ENCODE results near the gene CDH13.

The CDH13 gene

DNA sequence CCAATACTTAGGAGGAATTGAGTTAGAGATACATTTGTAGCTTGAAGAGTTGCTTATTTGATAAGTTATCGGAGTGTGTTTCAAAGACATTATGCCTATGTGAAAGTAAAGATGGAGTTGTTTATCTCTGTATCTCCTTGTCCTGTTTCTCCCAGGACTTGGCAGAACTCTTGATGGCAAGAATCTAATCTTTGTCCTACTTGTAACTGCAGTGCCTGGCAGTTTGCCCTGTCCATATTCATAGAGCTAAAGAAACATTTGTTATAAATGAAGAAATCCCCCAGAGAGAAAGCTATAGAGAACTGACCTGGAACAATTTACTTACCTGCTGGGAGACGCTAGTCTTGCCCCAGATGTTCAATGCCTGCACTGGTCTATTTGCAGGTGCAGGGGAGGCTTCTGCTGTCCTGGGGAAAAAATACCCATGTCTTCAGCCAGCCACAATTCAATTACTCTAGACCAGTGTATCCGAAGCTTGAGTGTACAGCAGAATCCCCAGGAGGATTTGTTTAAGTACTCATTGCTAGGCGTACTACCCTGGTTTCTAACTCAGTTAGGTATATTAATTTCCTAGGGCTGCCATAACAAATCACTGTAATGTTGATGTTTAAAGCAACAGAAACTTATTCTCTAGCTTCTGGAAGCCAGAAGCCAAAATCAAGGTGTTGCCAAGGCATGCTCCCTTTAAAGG is 771.0 kb downstream of the CDH13 start (continued):
- TF ChIP-seq, protein P1, sequence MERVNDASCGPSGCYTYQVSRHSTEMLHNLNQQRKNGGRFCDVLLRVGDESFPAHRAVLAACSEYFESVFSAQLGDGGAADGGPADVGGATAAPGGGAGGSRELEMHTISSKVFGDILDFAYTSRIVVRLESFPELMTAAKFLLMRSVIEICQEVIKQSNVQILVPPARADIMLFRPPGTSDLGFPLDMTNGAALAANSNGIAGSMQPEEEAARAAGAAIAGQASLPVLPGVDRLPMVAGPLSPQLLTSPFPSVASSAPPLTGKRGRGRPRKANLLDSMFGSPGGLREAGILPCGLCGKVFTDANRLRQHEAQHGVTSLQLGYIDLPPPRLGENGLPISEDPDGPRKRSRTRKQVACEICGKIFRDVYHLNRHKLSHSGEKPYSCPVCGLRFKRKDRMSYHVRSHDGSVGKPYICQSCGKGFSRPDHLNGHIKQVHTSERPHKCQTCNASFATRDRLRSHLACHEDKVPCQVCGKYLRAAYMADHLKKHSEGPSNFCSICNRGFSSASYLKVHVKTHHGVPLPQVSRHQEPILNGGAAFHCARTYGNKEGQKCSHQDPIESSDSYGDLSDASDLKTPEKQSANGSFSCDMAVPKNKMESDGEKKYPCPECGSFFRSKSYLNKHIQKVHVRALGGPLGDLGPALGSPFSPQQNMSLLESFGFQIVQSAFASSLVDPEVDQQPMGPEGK (CRISPR knock-in tag; IDR thresholded peaks at IDR 0.05; ENCODE audit: borderline replicate concordance): no peak
- TF ChIP-seq ISL1 (CRISPR knock-in tag; IDR thresholded peaks at IDR 0.05): no peak
- no peak for TF ChIP-seq CSDC2 (CRISPR knock-in tag; IDR thresholded peaks at IDR 0.05)
- no peak for TF ChIP-seq PPARA (CRISPR knock-in tag; IDR thresholded peaks at IDR 0.05; ENCODE audit: borderline replicate concordance)
- no peak for TF ChIP-seq TOX (CRISPR knock-in tag; IDR thresholded peaks at IDR 0.05; ENCODE audit: borderline replicate concordance)
- no peak for TF ChIP-seq RARB (CRISPR knock-in tag; IDR thresholded peaks at IDR 0.05)

- TF ChIP-seq ZNF70 (CRISPR knock-in tag; IDR thresholded peaks at IDR 0.05) (no peak), ZFP3 (CRISPR knock-in tag; IDR thresholded peaks at IDR 0.05) (no peak), CSDC2 (CRISPR knock-in tag; IDR thresholded peaks at IDR 0.05) (no peak), ESRRG (CRISPR knock-in tag; IDR thresholded peaks at IDR 0.05) (no peak), ARNTL (CRISPR knock-in tag; IDR thresholded peaks at IDR 0.05; ENCODE audit: borderline replicate concordance, low read depth) (no peak), GLIS3 (CRISPR knock-in tag; IDR thresholded peaks at IDR 0.05) (no peak), PPARA (CRISPR knock-in tag; IDR thresholded peaks at IDR 0.05; ENCODE audit: borderline replicate concordance) (no peak), ZC3H10 (CRISPR knock-in tag; IDR thresholded peaks at IDR 0.05) (no peak), SNAI2 (CRISPR knock-in tag; IDR thresholded peaks at IDR 0.05) (no peak), TOX (CRISPR knock-in tag; IDR thresholded peaks at IDR 0.05; ENCODE audit: borderline replicate concordance) (no peak)
- no peak for ATAC-seq
These were observed 773.5 kb downstream of the CDH13 start for GRCh38 chr16:83400234-83400633.

DNA sequence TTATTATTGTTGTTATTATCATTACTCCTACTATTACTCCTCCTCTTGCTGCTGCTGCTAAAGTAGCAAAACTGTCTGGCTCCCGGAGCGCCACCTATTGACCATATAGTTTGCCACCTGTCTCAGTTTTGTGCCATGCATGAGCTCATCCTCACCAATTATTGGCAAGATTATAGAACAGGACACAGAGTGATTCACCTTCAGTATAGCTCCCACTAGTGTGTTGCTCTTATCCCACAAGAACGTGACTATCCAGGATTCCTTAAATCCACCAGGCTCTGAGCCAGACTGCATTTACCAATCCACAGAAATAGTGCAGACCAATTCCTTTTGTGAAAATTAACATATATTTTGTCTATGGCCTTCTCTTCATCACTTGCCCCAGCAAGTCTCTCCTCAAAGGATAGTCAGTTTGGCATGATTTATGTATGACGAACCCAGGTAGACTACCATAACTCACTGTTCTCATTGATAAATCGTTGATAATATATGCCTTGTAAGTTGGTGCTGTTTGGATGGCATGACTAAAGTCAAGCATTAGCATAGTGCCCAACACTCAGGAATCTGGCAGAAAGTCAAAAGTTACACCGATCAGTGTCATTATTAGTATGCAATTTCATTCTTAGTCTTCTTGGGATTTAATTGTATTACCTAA is 775.5 kb downstream of the CDH13 start:
- TF ChIP-seq, protein P1 (CRISPR knock-in tag; IDR thresholded peaks at IDR 0.05; ENCODE audit: borderline replicate concordance): no peak
- no peak for TF ChIP-seq ESRRG (CRISPR knock-in tag; IDR thresholded peaks at IDR 0.05)
- TF ChIP-seq, protein P2, sequence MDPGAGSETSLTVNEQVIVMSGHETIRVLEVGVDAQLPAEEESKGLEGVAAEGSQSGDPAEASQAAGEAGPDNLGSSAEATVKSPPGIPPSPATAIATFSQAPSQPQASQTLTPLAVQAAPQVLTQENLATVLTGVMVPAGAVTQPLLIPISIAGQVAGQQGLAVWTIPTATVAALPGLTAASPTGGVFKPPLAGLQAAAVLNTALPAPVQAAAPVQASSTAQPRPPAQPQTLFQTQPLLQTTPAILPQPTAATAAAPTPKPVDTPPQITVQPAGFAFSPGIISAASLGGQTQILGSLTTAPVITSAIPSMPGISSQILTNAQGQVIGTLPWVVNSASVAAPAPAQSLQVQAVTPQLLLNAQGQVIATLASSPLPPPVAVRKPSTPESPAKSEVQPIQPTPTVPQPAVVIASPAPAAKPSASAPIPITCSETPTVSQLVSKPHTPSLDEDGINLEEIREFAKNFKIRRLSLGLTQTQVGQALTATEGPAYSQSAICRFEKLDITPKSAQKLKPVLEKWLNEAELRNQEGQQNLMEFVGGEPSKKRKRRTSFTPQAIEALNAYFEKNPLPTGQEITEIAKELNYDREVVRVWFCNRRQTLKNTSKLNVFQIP (CRISPR knock-in tag; IDR thresholded peaks at IDR 0.05; ENCODE audit: borderline replicate concordance, low read depth): no peak
- ATAC-seq: no peak

GRCh38 chr16:83402967-83403366 is 776.2 kb downstream of the CDH13 start:
- ATAC-seq: peak; percentile 74
- TF ChIP-seq TOX (CRISPR knock-in tag; IDR thresholded peaks at IDR 0.05; ENCODE audit: borderline replicate concordance): no peak
- TF ChIP-seq ZFP30 (CRISPR knock-in tag; IDR thresholded peaks at IDR 0.05): no peak
- TF ChIP-seq ZNF8 (CRISPR knock-in tag; IDR thresholded peaks at IDR 0.05): no peak
- no peak for TF ChIP-seq GLIS3 (CRISPR knock-in tag; IDR thresholded peaks at IDR 0.05)
- no peak for TF ChIP-seq TCF4 (CRISPR knock-in tag; IDR thresholded peaks at IDR 0.05; ENCODE audit: borderline replicate concordance)
- TF ChIP-seq, protein P3, sequence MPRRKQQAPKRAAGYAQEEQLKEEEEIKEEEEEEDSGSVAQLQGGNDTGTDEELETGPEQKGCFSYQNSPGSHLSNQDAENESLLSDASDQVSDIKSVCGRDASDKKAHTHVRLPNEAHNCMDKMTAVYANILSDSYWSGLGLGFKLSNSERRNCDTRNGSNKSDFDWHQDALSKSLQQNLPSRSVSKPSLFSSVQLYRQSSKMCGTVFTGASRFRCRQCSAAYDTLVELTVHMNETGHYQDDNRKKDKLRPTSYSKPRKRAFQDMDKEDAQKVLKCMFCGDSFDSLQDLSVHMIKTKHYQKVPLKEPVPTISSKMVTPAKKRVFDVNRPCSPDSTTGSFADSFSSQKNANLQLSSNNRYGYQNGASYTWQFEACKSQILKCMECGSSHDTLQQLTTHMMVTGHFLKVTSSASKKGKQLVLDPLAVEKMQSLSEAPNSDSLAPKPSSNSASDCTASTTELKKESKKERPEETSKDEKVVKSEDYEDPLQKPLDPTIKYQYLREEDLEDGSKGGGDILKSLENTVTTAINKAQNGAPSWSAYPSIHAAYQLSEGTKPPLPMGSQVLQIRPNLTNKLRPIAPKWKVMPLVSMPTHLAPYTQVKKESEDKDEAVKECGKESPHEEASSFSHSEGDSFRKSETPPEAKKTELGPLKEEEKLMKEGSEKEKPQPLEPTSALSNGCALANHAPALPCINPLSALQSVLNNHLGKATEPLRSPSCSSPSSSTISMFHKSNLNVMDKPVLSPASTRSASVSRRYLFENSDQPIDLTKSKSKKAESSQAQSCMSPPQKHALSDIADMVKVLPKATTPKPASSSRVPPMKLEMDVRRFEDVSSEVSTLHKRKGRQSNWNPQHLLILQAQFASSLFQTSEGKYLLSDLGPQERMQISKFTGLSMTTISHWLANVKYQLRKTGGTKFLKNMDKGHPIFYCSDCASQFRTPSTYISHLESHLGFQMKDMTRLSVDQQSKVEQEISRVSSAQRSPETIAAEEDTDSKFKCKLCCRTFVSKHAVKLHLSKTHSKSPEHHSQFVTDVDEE (CRISPR knock-in tag; IDR thresholded peaks at IDR 0.05): no peak
- no peak for TF ChIP-seq OSR1 (CRISPR knock-in tag; IDR thresholded peaks at IDR 0.05)
- TF ChIP-seq RARB (CRISPR knock-in tag; IDR thresholded peaks at IDR 0.05): no peak
- TF ChIP-seq ZFP3 (CRISPR knock-in tag; IDR thresholded peaks at IDR 0.05): no peak
- TF ChIP-seq BACH2 (CRISPR knock-in tag; IDR thresholded peaks at IDR 0.05; ENCODE audit: borderline replicate concordance): no peak
- no peak for TF ChIP-seq ISL1 (CRISPR knock-in tag; IDR thresholded peaks at IDR 0.05)
- no peak for TF ChIP-seq PPARA (CRISPR knock-in tag; IDR thresholded peaks at IDR 0.05; ENCODE audit: borderline replicate concordance)
- no peak for TF ChIP-seq ZC3H10 (CRISPR knock-in tag; IDR thresholded peaks at IDR 0.05)

All from SK-N-SH treated with all-trans-retinoic acid at 6 μM for 48 hours (cell line).